Ectodermal cell (in vitro differentiated cells): ENCODE data around the gene MAP2.

Experiments
- H3K27ac ChIP-seq: 2 replicates; pipeline ENCODE4 v1.7.0; 2013; ENCODE audit warnings: mild to moderate bottlenecking, low read depth, low read length; ENCODE audit not compliant: insufficient read depth, poor library complexity, severe bottlenecking
- H3K27me3 ChIP-seq: 2 replicates; pipeline ENCODE4 v1.7.0; 2013; ENCODE audit warnings: mild to moderate bottlenecking, low read length; ENCODE audit not compliant: insufficient read depth, control insufficient read depth, poor library complexity, severe bottlenecking
- H3K36me3 ChIP-seq: one replicate; pipeline ENCODE4 v1.7.0; 2013; ENCODE audit warnings: low read length; ENCODE audit not compliant: control insufficient read depth, insufficient read depth
- H3K4me1 ChIP-seq: one replicate; pipeline ENCODE4 v1.7.0; 2013; ENCODE audit warnings: low read length; ENCODE audit not compliant: control insufficient read depth, insufficient read depth
- H3K4me3 ChIP-seq: 2 replicates; pipeline ENCODE4 v1.7.0; 2013; ENCODE audit warnings: low read depth, low read length, control low read depth; ENCODE audit not compliant: insufficient read depth
- H3K9me3 ChIP-seq: 2 replicates; pipeline ENCODE4 v1.7.0; 2013; ENCODE audit warnings: mild to moderate bottlenecking, low read length, moderate library complexity; ENCODE audit not compliant: control insufficient read depth
- WGBS, 2 experiments: methylation state at CpG; one replicate each; pipeline ENCODE4 v1.1.7; 2013; ENCODE audit warnings: missing lambda C conversion rate in 2 of 2; 5-methylcytosine and 5-hydroxymethylcytosine counted together

Gene MAP2

DNA sequence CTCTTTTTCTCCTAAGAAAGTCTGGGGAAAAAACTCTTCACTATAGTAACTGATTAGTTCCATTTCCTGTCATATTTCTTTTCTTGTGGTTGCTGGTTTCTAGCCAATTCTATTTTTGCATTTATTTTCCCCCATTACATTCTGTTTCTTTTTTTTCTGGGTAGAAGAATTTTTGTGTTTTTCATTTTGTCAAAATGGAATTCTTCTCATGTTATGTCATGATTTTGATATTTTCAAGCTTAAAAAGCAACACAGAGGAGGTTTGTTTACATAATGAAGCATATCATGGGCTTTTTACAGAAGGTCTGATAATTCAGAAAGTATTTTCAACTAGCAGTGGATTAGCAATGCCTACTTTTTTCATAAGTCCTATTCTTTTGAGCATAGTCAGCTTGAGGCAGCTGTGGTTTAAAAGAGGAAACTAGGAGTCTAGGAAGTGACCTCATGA is 102.0 kb downstream of the MAP2 start:
- Histone ChIP-seq H3K9me3 (no peaks in the 10 kb centered on the region), H3K27me3 (no peaks in the 10 kb centered on the region), H3K36me3 (no peaks in the 10 kb centered on the region), H3K4me1 (peaks cover 15% of the 10 kb centered on the region), H3K4me3 (no peak overlapping the region), H3K27ac (no peak overlapping the region)

DNA sequence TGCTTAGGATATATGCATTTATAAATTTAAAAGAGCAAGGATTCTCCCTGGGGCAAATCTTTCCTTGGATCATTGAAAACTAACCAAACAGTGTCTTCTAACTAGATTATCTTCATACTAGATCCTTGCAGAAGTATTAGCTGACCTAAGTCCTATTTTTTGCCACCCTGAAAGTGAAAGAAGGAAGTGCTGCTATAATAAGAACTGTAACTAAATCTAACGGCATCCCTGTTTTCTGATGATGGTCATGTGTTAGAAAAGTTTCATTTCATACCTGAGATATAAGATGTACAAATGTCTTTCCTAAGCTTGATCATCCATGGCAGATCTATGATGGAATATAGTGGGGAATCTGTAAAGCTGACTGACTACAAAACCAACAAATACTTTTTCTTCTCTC is 102.7 kb downstream of the MAP2 start:
- H3K27me3 ChIP-seq, result no peaks in the 10 kb centered on the region
- H3K36me3 ChIP-seq, result no peaks in the 10 kb centered on the region
- peaks cover 15% of the 10 kb centered on the region for H3K4me1 ChIP-seq
- 87 to 100% methylated on average over 1 of the region's 1 CpG for WGBS, 2 experiments
- no peak overlapping the region for H3K4me3 ChIP-seq
- H3K9me3 ChIP-seq, result no peaks in the 10 kb centered on the region
- H3K27ac ChIP-seq, result no peak overlapping the region

DNA sequence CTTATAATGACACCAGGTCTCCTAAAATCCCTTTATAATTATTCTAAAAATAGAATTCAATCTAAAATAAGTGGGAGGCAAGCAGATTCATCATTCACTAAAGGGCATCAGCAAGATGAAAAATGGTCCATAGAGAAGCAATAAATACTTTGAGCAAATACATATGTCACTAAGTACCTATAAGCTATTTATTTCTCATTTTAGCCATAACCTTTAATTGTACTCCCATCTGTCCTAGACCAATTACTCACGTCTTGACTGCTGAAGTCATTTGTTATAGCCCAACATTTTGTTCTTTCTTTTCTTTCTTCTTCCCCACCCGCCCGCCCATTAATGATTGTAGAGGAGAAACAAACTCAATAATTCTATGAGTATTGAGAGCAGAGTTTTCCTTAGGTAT is 105.7 kb downstream of the MAP2 start:
- H3K4me3 ChIP-seq, result no peak overlapping the region
- WGBS, 2 experiments, result 78 to 82% methylated on average over 1 of the region's 3 CpGs
- no peaks in the 10 kb centered on the region for H3K36me3 ChIP-seq
- H3K4me1 ChIP-seq, result peaks cover 2% of the 10 kb centered on the region
- H3K27me3 ChIP-seq, result no peaks in the 10 kb centered on the region
- no peaks in the 10 kb centered on the region for H3K9me3 ChIP-seq
- H3K27ac ChIP-seq, result no peak overlapping the region

DNA sequence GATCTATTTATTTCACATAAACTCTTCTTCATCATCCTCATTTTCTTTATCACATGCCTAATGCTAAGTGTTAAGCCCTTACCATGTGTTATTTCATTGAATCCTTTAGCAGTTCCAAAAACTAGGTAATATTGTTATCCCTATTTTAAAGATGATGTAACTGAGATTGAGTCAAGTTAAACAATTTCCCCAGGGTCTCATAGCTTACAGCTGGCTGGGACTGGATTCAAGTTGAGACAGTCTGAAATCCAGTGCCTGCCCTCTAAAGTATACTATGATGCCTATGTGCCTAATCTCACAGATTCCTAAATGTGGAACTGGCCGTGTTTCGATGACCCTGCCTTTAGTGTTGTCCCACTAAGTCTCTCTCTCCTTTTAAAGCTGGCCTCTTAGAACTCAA is 108.5 kb downstream of the MAP2 start:
- Histone ChIP-seq H3K27ac (no peak overlapping the region), H3K4me1 (no peaks in the 10 kb centered on the region), H3K9me3 (no peaks in the 10 kb centered on the region), H3K27me3 (no peaks in the 10 kb centered on the region), H3K4me3 (no peak overlapping the region), H3K36me3 (no peaks in the 10 kb centered on the region)
- WGBS, 2 experiments, result 94 to 98% methylated on average over 2 of the region's 2 CpGs

DNA sequence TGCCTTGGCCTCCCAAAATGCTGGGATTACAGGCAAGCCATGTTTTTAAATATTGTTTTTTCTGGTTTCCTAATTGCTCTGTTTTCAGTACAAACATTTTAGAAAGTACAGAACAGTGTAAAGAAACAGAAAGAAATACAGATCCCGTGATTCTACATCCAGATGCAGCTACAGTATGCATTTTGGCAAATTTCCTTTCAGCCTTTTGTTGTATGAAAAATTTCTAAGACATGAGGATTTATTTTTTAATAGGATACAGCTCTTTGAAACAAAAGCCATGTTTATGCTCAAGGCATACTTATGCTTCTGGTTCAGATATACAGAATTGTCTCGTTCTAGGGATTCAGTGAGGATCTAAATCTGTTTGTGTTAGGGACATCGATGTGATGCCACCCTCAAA is 109.5 kb downstream of the MAP2 start:
- Histone ChIP-seq H3K27ac (no peak overlapping the region), H3K4me1 (no peaks in the 10 kb centered on the region), H3K9me3 (no peaks in the 10 kb centered on the region), H3K27me3 (no peaks in the 10 kb centered on the region), H3K36me3 (no peaks in the 10 kb centered on the region), H3K4me3 (no peak overlapping the region)
- 96 to 99% methylated on average over 3 of the region's 3 CpGs for WGBS, 2 experiments

DNA sequence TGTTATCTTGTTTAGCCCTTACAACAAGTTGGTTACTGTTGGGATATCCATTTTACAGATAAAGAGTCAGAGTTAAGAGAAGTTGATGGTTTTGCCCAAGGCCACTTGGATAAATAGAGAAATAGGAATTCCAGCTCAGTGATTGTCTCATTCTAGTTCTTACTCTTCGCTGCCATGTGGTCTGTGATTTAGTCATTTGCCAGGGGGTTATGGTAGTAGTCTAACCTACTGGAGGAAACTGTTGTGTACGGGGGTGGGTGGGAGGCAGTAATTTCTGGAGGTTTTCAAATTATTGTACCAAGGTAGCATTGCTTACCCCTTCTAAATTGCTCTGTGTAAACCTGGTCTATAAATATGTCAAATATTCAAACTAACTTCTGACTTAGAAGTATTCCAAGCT is 110.4 kb downstream of the MAP2 start:
- H3K4me1 ChIP-seq, result no peaks in the 10 kb centered on the region
- WGBS, 2 experiments, result 89 to 99% methylated on average over 2 of the region's 2 CpGs
- no peaks in the 10 kb centered on the region for H3K36me3 ChIP-seq
- H3K4me3 ChIP-seq, result no peak overlapping the region
- no peaks in the 10 kb centered on the region for H3K27me3 ChIP-seq
- no peak overlapping the region for H3K27ac ChIP-seq
- no peaks in the 10 kb centered on the region for H3K9me3 ChIP-seq

DNA sequence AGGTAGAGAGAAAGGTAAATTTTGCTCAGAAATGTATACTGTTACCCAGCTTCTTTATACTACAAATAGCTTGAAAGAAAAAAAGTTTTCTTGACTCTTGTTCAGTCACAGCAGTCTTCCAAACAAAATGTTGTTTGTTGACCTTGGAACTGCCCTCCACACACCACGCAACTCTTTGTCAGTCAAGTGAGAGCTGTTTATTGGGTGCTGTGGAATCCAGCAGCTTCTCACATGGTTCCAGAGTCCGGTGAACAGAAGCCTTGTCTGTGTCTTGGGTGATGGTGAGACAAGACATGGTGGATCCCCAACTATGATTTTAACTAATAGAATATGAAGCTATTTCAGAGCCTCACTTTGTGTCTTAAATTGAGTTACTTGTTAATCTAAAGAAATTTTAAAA is 112.5 kb downstream of the MAP2 start:
- peaks cover 9% of the 10 kb centered on the region for H3K36me3 ChIP-seq
- H3K4me3 ChIP-seq, result no peak overlapping the region
- no peaks in the 10 kb centered on the region for H3K27me3 ChIP-seq
- 78 to 100% methylated on average over 2 of the region's 2 CpGs for WGBS, 2 experiments
- H3K9me3 ChIP-seq, result no peaks in the 10 kb centered on the region
- no peaks in the 10 kb centered on the region for H3K4me1 ChIP-seq
- no peak overlapping the region for H3K27ac ChIP-seq

DNA sequence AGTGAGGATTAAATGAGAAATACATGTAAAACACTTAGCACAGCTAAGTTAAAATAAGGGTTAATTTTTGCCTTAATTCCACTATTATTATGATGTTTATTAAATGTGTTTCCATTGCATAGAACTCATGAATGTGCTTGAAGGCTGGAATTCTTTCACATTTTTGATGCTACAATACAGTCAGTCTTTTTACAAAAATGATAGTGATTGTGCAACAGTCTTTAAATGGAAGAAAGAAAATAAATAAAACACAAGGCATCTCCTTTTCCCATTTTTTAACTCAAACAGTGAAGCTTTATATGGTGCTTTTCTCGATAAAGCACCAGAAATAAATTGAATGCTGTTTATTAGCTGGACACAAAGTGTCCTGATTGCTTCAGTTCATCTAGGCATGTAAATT is 123.9 kb downstream of the MAP2 start:
- H3K36me3 ChIP-seq, result peaks cover 8% of the 10 kb centered on the region
- H3K27me3 ChIP-seq, result no peaks in the 10 kb centered on the region
- H3K9me3 ChIP-seq, result no peaks in the 10 kb centered on the region
- H3K4me1 ChIP-seq, result no peaks in the 10 kb centered on the region
- no peak overlapping the region for H3K4me3 ChIP-seq
- WGBS, 2 experiments, result 88 to 100% methylated on average over 1 of the region's 1 CpG
- H3K27ac ChIP-seq, result no peak overlapping the region

DNA sequence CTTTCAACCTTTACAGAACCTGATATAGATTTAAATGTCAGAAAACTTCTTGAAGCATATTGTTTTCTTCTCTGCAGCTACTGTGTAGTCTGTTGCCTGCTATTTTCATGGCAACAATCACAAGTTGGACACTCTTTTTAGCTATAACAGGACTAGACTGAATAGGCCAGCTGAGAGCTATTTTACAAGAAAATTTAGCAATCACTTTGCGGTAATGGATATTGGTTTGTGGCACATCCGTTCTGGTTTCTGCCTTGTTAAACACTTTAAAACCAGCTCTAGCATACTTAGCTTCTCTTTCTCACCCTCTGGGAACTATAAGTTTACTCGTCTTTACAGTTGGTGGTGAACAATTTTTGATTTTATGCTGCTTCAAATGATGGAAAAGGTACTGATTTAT is 125.7 kb downstream of the MAP2 start:
- Histone ChIP-seq H3K36me3 (no peaks in the 10 kb centered on the region), H3K27ac (no peak overlapping the region), H3K27me3 (no peaks in the 10 kb centered on the region), H3K9me3 (no peaks in the 10 kb centered on the region), H3K4me3 (no peak overlapping the region), H3K4me1 (no peaks in the 10 kb centered on the region)
- WGBS, 2 experiments, result 95 to 96% methylated on average over 3 of the region's 3 CpGs

DNA sequence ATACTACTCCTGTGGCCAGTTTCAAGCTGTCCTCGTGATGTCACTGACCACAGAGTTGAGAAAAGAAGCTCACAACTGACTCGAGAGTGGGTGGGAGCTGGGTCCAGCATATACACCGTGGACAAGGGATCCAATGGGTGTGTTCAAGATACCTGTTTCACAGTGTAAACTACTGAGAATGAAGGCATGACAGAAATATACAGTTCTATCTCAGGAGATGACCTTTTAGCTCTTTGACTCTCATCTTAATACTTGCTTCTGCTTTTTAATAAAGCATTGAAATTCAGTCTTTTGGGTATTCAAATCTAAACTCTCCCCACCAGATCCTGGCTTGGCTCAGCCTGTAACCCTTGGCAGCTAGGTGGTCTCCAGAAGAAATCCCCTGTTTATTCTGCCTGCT is 130.1 kb downstream of the MAP2 start:
- H3K4me3 ChIP-seq, result no peak overlapping the region
- H3K27me3 ChIP-seq, result no peaks in the 10 kb centered on the region
- no peaks in the 10 kb centered on the region for H3K9me3 ChIP-seq
- no peaks in the 10 kb centered on the region for H3K36me3 ChIP-seq
- H3K4me1 ChIP-seq, result no peaks in the 10 kb centered on the region
- 91 to 97% methylated on average over 3 of the region's 3 CpGs for WGBS, 2 experiments
- no peak overlapping the region for H3K27ac ChIP-seq

DNA sequence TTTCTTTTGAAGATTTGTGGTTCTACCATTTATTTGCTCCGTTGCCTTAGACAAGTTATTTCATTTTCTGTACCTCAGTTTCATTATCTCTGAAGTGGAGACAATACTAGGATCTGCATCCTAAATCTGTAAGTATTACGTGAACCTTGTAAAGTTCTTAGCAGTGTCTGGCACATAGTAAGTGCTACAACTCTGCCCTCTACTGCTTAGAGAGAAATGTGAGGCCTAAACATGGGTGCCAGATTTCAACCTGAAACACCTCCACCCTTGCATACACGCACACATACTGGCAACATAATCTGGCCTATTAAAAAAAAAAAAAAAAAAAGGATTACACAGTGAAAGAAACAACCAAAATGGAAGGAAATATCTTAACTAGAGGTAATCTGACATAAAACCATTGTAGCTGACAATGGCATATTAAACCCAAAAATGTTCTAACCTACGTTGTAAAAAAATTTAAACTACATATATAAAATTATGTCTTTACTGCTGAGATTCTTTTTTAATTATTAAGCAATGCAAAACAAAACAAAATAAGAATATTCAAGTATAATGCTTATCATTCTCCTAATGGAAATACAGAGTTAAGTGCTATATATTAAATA is 132.6 kb downstream of the MAP2 start:
- 81 to 86% methylated on average over 3 of the region's 4 CpGs for WGBS, 2 experiments
- no peak overlapping the region for H3K4me3 ChIP-seq
- no peaks in the 10 kb centered on the region for H3K4me1 ChIP-seq

More for the DNA sequence above, 132.6 kb downstream of the MAP2 start:
- Histone ChIP-seq H3K9me3 (no peaks in the 10 kb centered on the region), H3K36me3 (no peaks in the 10 kb centered on the region), H3K27me3 (no peaks in the 10 kb centered on the region), H3K27ac (no peak overlapping the region)
